IPS DF 4.7 (cell line): Measurements from ENCODE around the gene ARL8B.
"Not testable (repeated sequence)": the region's sequence is repeated elsewhere in the genome, so short reads cannot be mapped to it uniquely, and the experiment has no call there.

Source experiments
- DNase-seq: peaks from one replicate; pipeline ENCODE4 v3.0.0-alpha.2; 2013; ENCODE audit warnings: low spot score; ENCODE audit errors: extremely low read depth

The ARL8B gene

GRCh38 chr3:5110337-5110736, 11.8 kb upstream of the ARL8B start:
- DNase-seq = no peak

GRCh38 chr3:5112043-5112442, 10.0 kb upstream of the ARL8B start:
- no peak for DNase-seq

DNA sequence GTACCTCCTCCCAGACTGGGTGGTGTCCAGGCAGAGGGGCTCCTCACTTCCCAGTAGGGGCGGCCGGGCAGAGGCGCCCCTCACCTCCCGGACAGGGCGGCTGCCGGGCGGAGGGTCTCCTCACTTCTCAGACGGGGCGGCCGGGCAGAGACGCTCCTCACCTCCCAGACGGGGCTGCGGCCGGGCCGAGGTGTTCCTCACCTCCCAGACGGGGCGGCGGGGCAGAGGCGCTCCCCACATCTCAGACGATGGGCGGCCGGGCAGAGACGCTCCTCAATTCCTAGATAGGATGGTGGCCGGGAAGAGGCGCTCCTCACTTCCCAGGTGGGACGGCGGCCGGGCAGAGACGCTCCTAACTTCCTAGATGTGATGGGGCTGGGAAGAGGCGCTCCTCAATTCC, 8.4 kb upstream of the ARL8B start:
- DNase-seq = not testable (repeated sequence)

DNA sequence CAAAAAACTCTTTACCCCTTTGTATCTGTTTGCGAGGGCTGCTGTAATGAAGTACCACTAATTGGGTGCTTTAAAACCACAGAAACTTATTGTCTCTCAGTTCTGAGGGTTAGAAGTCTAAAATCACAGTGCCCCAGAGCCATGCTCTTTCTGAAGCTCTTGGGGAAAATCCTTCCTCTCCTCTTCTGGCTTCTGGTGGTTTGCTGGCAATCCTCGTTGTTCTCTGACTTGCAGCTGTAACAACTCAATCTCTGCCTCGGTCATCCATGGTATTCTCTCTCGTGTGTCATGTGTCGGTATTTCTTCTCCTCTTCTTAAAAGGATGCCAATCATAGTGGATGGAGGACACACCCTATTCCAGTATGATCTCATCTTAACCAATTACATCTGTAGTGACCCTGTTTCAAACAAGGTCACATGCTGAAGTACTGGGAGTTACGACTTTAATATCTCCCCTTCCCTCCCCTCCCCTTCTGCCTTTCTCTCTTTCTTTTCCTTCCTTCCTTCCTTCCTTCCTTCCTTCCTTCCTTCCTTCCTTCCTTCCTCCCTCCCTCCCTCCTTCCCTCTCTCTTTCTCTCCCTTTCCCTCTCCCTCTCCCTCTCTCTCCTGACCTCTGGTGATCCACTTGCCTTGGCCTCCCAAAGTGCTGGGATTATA, 6.5 kb upstream of the ARL8B start:
- DNase-seq = no peak

GRCh38 chr3:5116538-5116937, 5.6 kb upstream of the ARL8B start:
- no peak for DNase-seq

- no peak for DNase-seq
Measured at GRCh38 chr3:5120446-5120845, 1.6 kb upstream of the ARL8B start.

DNA sequence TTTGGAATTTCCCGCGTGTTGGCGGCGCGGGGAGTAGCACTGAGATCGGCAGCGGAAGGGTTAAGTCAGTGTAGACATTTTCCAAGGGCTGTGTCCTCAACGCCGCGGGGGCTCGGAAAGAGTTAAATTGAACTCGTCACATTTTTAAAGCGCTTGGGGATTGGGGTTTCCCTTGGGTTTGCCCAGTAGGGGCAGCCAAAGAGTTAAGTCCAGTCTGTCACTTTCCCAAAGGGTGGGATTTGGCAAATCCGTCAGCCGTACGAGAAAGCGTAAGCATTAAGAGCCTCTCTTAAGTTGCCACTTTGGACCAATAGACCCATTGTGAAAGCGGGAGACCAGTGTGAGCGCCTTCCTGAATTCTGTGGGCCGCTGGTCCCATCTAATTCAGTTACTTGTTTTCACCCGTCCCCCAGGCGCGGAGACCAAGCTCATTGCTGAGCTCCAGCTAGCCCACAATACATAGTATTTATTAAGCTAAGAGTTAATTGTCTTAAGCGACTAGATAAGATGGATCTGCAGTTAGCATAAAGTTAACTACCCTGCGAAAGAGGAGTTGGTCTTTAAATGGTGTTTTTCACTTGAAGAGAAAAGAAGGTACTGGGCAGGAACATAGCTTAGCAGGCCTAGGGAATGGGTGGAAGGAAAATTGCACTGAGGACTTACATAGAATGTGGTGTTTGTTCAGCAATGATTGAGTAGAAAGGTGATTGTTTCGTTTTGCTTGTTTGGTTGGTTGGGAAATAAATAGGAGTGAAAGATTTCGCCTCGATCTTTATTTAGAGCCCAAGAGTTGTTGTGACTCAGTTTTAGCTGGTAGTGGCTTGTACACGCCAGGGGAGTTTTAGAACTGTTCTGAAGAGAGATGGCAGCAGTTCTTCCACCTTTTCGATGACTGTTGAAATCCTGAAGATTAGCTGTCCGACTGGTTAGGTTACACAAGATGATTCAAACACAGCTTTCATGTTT, 932 bp downstream of the ARL8B start:
- no peak for DNase-seq

GRCh38 chr3:5123937-5124336, 1.8 kb downstream of the ARL8B start:
- DNase-seq = no peak

- DNase-seq = no peak
Measured at GRCh38 chr3:5126586-5126985, 4.5 kb downstream of the ARL8B start.

DNA sequence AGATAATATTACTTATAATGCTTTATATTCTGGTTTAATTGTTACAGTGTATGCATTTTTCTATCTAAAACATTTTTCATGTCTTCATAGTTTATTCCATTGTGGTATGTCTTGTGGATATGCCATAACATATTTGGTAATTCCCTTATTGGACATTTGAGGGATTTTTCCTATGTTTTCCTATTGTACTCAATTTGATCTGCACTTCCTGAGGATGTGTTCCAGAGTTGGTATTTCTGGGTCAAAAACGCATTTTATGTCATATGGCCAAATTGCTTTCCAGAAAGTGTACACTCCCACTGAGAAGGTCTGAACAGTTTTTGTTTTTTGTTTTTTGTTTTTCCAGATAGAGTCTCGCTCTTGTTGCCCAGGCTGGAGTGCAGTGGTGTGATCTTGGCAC, 6.8 kb downstream of the ARL8B start:
- no peak for DNase-seq

DNA sequence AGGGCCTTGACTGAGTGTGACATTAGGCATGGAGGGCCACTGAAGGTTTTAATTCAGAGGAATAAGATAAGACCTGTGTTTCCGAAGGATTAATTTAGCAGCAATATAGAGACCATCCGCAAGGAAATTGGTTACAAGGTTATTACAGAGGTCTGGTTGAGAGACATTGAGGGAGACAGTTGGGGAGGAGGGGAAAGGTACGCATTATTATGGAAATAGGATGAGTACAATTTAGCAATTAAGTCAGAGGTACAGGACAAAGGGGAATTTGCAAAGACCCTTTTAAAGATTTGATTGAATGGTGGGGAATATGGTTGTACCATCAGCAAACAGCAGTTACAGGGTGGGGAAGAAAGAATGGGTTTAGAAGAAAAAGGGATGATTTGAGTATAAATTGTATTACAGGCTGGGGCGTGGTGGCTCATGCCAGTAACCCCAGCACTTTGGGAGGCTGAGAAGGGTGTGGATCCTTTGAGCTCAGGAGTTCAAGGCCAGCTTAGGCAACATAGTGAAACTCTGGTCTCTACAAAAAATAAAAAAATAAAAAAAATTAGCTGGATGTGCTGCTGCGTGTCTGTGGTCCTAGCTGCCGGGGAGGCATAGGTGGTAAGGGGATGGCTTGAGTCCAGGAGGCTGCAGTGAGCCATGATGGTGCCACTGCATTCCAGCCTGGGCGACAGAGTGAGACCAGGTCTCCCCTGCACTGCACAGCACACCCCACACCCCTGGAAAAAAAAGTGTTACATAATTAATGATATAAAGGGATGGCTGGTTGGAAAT, 11.3 kb downstream of the ARL8B start:
- DNase-seq = no peak

DNA sequence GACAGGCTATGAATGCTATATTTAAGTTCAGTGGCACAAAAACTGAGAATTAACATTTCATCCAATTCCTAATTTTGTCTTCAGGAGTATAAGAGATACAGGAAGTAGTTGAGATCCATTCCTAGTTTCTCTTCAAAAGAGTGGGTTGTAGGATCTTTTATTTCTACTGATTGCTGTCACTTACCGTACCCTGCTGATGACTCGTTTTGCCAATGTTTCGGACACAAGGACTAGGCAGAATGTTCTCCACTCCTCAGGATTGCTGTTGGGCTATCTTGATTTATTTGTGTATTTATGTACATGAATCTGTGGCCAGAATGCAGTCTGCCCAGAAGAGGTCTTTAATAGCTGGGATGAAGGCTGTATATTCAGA, 11.9 kb downstream of the ARL8B start:
- no peak for DNase-seq

- no peak for DNase-seq
Measured at GRCh38 chr3:5134499-5134898, 12.4 kb downstream of the ARL8B start.

DNA sequence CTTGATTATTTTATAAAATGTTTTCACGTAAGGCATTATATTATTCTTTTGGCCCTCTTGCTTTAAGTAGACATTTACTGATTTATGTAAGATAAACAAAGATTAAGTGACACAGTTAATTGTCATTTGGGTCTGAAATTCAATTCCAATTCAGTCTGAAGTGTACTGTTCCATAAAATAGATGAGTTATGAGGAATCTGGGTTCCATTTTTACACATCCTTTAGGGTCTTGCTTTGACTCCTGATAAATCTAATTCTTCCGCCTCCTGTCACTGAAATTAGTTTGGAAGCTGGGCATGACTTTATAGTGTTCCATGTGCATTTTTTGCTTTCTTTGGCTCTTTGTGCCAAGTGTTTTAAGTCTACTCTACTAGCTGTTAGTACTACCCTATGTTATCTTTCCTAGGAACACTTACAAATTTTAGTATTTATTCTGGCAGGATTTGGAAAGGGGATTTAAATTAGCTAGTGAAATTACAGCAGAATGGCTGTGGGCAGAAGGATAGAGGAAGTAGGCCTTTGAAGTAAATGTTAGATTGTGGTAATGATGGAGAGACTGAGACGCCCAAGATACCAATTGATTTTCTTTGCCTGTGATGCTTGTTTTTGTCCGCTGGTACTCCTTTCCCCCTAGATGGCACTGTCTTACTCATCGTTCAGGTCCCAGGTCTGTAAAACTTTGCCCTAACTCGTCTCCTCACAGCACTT, 14.3 kb downstream of the ARL8B start:
- DNase-seq = no peak

GRCh38 chr3:5136919-5137429, 14.9 kb downstream of the ARL8B start:
- no peak for DNase-seq

- no peak for DNase-seq
Measured at GRCh38 chr3:5138214-5138981, 16.3 kb downstream of the ARL8B start.

- DNase-seq = no peak
Measured at GRCh38 chr3:5140230-5140621, 18.1 kb downstream of the ARL8B start.

GRCh38 chr3:5140839-5141238, 18.7 kb downstream of the ARL8B start:
- no peak for DNase-seq

- no peak for DNase-seq
Measured at GRCh38 chr3:5141760-5142159, 19.7 kb downstream of the ARL8B start.

- DNase-seq = no peak
Measured at GRCh38 chr3:5143464-5143863, 21.4 kb downstream of the ARL8B start.
